HG03439 (cell line): ENCODE data around the gene LMO1.

Experiments
- ATAC-seq: cut with Tn5 transposase; IDR thresholded peaks from one replicate; pipeline ENCODE4 v1.9.1; 2021; ENCODE audit warnings: mild to moderate bottlenecking, moderate library complexity; ENCODE audit not compliant: unreplicated experiment

LMO1 gene

DNA sequence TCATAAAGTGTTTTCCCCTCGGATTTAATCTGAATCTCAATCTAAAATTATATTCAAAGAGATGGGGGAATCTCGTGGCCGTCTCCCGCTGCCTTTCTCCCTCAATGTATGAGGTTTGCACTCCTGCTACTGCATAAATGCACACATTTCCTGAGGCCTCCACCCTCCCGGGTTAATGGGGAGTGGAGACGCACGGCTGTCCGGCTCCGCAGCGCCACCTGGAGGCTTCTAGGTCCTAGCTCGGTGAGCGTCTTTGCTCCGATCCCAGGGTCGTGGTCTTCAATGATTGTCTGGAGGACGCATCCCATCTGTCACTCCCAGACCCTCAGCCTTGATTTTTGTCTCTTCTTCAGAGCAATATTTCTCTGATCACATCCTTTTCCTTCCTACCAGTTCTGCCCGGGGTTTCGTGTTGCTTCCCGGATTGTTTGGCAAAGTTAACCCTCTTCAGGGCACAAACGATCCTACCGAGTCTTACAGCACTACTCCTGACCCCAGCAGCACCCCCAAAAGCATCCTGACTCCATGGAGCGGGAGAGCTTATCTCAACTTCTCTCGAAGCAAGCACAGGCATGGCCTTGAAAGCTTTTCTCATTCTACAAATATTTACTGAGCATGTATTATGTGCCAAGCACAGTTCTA, at the start of gene LMO1:
Gene LMO1, minus strand, starts transcription at position 110 of the 642 bp plus-strand sequence. CDS start 516 bp downstream, outside the sequence.
- peak; percentile 68 for ATAC-seq

DNA sequence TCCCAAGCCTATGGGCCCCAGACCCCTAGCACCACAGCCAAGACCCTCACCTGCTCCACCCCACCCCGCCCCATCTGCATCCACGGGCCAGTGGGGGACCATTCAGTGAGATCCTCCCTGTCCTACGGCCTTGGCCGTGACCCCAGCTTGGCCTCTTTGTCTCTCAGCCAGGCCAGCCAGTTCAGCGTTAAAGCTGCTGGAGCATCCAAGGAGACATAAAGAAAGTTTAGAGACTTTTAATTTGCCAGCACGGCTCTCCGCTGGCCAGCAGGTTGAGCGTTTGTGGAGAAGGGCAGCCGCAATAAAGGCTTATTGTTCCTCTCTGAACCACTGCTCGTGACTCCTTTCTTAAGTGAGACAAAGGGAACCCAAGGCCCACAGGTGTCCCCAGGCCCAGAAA, 49.3 kb upstream of the LMO1 start:
- ATAC-seq, result no peak

- ATAC-seq, result no peak
Observed at GRCh38 chr11:8311366-8311765, 47.7 kb upstream of the LMO1 start.

DNA sequence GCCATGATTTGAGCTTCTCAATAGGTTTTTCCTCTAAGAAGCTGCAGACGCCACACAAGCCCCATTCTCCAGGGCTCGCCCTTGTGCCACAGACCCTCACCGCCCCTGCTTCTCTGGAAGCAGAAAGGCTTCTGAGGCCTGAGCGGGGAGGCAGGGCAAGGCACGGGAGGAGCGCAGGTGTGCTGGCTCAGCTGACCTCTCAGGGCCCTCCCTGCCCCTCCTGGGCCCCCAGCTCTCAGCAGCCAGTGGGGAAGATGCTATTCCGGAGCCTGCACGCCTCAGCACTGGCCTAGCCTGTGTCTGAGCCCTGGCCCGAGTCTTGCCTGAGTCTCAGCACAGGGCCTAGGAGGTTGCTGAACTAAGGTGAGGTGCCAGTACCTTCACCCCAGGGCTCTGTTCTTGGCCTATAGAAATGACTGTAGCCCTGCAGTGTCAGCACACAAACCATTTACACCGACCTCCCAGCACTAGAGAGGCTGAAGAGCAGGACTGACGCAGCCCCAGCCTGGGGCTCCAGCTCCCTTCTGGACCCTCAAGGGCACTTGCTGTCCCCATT, 47.1 kb upstream of the LMO1 start:
- ATAC-seq, result no peak

DNA sequence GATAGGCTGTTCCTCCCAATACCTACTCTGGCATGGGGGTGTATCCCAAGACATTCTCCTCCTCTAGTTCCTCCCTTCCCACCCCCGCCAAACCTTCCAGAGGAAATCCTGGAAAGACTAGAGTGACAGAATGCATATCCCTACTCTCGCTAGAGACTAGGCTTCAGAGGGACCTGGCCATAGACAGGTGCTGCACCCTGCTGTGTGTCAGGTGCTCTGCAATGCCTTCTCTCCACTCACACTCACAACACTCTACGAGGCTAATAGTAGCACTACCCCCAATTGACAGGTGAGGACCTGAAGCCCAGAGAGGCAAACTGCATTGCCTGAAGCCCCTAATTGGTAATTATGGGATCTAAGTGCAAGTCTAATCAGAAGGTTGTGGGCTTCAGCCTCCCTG, 46.2 kb upstream of the LMO1 start:
- ATAC-seq, result no peak

DNA sequence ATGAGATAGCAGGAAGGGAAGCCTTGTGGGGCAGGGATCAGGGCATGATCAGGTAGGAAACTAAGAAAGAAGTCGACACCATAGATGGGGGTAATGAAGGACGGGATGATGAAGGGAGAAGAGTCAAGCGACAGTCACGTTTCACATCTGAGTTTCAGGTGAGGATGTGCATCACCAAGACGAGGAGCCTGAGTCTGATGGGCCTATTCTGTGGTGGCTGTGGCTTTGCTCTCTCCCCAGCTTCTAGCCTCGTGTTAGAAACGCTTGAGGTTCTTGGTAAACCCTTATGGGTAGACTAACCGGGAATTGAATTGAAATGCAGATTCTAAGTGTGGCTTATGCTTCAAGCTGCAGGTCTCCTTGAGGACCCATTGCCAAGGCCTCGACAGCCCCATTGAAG, 45.6 kb upstream of the LMO1 start:
- ATAC-seq, result no peak

DNA sequence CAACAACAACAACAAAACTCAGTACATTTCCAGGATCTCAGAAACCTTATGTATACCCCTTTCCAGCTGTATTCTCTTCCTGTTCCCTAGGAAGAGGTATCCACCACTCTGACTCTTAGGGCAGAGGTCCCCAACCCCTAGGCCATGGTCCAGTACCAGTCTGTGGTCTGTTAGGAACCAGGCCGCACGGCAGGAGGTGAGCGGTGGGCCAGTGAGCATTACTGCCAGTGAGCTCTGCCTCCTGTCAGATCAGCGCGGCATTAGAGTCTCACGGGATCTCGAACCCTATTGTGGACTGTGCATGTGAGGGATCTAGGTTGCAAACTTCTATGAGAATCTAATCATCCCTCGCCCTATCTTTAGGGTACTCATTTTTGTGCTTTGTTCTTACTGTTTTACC, 43.9 kb upstream of the LMO1 start:
- ATAC-seq, result no peak

GRCh38 chr11:8301622-8302021, 37.9 kb upstream of the LMO1 start:
- no peak for ATAC-seq

GRCh38 chr11:8298801-8299786, 35.4 kb upstream of the LMO1 start:
- ATAC-seq, result no peak

DNA sequence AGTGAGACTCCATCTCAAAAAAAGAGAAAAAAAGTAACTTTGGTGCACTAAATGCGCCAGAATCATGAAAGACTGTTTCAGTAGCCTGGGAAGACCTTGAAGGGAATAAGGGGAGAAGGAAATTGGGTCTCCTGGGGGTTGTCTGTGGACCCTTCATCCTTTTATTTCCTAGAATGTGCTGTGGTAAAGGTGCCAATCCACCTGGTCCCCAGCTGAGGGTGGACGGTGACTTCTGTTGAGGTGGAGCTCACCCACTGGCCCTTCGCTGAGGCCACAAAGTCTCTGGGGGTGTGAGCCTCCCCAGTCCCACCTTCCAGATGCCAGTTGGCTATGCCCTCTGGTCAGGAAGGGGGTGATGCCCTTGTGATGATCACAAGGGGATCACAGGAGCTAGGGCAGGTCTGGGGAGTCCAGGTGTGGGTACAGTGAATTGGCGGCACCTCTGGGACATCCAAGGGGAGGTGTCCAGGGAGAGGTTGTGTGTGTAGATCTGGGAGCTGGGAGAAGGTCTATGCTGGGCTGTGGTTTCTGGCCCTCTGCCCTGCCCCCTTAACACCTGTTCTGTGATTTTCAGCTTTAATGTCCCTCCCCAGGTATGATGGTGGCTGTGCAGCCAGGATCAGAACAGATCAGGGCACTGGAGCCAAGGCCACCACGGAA, 34.2 kb upstream of the LMO1 start:
- no peak for ATAC-seq

- no peak for ATAC-seq
Observed at GRCh38 chr11:8296872-8297271, 33.2 kb upstream of the LMO1 start.

DNA sequence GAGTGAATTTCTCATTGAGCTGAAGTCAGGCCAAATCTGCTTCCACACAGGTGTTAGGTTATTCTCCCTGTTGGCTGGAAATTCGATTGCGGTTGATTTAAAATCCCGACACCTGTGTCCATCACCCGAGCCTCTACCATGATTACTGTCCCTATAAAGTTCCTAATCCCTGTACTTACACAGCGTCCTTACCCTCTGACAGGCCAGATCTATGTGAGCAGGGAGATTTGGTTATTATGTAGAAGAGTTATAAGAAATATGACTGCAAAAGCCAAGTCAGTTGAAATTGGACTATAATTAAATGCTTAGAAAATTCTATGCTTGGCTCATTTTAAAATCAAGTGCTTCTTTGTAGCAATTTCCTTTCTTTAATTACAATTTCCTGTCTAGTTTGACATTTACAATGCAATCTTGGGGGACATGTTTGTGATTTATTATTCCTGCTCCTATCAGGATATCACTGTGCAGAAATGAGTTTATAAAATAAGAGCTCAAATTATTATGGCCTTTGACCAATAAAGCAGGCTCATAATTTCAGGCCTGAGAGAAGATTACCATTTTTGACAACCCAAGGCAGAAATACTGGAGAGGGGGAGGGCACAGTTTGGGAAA, 32.5 kb upstream of the LMO1 start:
- ATAC-seq, result no peak

DNA sequence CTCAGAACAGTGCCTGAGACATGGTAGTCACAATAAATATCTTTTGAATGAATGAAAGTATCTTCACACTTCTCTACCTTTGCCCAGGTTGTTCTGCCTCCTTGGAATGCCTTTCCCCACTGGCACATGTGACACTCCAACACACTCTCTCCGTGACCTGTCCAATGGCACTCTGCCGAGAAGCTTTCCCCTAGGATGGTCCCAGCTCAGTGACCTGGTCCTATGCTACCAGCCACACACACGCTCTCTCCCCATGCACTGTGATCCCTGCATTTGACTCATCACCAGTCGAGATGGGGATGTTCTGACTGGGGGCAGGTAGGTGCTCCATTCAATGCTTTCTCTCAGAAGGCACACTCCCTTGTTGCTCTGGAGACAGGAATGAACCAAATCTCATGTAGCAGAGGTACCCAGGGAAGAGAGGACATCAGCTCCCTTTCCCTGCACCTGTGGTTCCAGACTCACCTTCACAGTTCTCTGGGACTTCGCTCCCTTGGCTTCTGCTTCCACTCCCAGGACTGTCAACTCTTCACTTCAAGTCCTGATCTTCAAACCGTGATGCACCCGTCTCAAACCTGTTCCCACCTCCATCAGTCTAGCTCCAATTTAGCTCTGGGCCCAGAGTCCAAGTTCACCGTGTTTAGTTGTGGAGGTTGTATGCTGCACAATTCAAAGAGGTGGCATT, 30.7 kb upstream of the LMO1 start:
- ATAC-seq, result no peak

DNA sequence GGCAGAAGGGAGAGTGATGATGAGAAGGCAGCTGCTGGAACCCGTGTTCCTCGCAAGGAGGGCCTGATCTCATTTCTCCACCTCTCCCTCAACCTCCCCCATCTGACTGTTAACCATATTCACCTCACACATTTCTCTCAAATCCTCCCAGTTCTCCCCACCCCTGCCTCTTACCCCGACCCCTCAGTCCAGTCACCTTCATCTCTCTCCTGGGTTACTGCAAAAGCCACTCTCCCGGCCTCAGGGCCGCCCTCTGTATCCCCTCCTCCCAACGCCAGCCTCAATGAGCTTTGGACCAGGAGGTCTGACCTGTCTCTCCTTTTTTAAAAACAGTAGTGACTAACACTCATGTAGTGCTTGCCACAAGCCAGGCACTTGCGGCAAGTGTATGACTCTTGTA, 29.5 kb upstream of the LMO1 start:
- no peak for ATAC-seq

DNA sequence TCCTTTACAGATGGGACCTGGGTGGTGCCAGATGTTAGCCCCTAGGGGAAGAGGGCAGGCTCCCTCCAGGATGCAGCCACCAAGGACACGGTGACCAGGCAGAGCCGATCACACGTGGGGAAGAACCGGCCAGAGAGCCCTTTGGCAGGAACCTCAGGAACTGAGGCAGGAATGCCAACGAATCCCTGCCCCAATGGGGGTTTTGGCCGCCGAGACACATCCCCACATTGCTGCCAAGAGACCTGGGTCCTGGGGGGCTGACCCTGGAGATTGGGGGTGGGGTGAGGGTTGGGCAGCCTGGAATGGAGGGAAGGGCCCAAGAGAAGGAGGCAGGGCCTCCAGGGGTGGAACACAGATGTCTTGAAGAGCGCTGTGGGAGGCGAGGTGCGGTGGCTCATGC, 28.7 kb upstream of the LMO1 start:
- ATAC-seq, result no peak

DNA sequence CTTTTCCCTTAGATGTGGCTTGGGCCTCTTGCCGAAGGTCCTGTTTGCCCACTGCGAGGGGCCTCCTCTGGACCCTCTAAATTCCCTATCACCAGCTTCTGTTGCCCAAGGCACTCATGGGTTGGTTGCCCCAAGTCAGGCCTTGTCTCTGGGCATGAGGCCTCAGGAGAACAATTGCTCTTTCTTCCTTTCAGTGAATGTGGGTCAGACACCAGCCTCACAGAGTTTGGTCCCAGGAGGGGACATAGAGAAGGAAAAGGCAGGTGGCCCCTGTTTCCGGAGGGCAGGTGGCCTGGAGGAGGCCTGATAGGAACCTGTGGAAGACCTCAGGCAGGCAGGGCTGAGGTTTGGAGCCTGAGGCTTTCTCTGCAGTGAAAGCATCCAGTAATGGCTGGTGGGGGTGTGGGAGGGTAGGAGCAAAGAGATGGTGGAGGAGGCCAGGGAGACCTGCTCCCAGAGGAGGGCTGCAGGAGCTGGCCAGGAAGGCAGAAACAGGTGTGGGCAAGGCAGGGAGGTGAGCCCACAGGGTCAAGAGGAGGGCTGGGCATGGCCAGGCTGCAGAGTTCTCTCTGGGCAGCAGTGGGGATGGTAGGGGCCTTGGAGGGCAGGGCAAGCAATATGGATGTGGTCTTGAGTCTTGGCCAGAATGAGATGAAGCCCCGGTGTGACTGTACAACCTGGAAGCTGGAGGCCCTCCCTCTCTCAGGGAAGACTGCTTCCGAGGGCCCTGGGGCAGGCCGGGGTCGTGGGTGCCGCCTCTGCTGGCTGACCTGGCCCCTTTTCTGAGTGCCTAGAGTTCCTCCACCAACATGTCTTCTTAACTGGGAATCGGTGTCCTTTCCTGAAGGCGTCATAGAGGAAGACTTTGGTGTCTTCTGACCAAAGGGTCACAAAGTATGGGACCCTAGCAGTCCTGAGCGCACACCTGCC, 28.0 kb upstream of the LMO1 start:
- ATAC-seq, result no peak

GRCh38 chr11:8290081-8290810, 26.6 kb upstream of the LMO1 start:
- ATAC-seq, result no peak

DNA sequence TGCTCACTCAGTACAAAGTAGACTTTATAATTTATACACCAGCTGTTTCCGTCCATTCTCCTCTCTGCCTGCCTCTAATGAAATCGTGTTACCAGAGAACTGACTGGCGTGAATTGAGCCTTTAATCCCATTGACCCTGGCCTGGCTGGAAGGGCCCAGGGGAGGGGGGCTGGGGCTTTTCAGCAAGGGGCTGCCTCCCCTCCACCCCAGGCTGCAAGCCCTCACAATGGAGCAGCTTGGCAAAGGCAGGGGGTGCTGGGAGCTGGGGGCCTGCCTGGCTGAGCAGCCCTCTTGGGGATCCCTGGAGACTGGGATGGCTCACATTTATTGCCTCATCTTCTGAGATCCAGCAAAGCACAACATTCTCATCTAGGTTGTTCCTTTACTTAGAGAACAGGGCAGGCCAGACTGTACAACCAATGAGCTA, 25.8 kb upstream of the LMO1 start:
- no peak for ATAC-seq
